LNCAP (cell line): ENCODE results near the gene FAM204A.

Source experiments
- CTCF ChIP-seq: fragments of 450-650 bp; IDR thresholded peaks from 2 replicates; pipeline ENCODE4 v1.5.1; 2017; ENCODE audit warnings: mild to moderate bottlenecking

The FAM204A gene

GRCh38 chr10:118298787-118299186 is 43.3 kb downstream of the FAM204A start:
- TF ChIP-seq CTCF: no peak

- TF ChIP-seq CTCF: no peak
Observed at GRCh38 chr10:118291122-118291521, 51.0 kb downstream of the FAM204A start.

GRCh38 chr10:118290471-118290995 is 51.6 kb downstream of the FAM204A start:
- no peak for TF ChIP-seq CTCF

- TF ChIP-seq CTCF: no peak
Observed at GRCh38 chr10:118287076-118287806, 54.9 kb downstream of the FAM204A start.

GRCh38 chr10:118286051-118286838 is 55.9 kb downstream of the FAM204A start:
- no peak for TF ChIP-seq CTCF

- no peak for TF ChIP-seq CTCF
Observed at GRCh38 chr10:118282670-118283069, 59.5 kb downstream of the FAM204A start.

- TF ChIP-seq CTCF: no peak
Observed at GRCh38 chr10:118278649-118279048, 63.5 kb downstream of the FAM204A start.
